K562 (cell line): ENCODE measurements around the gene PDGFC. TPM values are rescaled to one million over a fixed set of nuclear protein-coding genes. Genes with fewer than 3 reads are reported as not detected.

ENCODE experiments used
- ATAC-seq: fragments of 200-7000 bp; cut with Tn5 transposase; 3 replicates; pipeline ENCODE4 v1.9.1; 2020; ENCODE audit warnings: moderate library complexity
- BruUV-seq: library from RNA; stranded (reverse); fragments of 400-500 nt; replicated peaks from 2 replicates; lab custom pipeline; 2021; lab: Mats Ljungman, UMichigan
- CTCF ChIA-PET: fragments of 300-600 bp; formaldehyde crosslinking; extraction: SDS; loops from one replicate; lab custom pipeline; 2021; ENCODE audit warnings: low intra/inter-chr PET ratio; lab: Yijun Ruan, JAX
- POLR2A ChIA-PET: fragments of 300-600, 350-650 bp; sonication (Branson Sonifier 250); formaldehyde crosslinking; extraction: SDS; loops from one replicate; lab custom pipeline; 2021; ENCODE audit warnings: antibody characterized with exemption, inconsistent platforms; lab: Yijun Ruan, JAX
- DNase-seq, 4 experiments: peaks; one replicate each; pipeline versions ENCODE4 v3.0.0 to v3.0.0-alpha.2; 2011 to 2018; ENCODE audit warnings: low spot score in 3 of 4, mixed read lengths in 3 of 4; ENCODE audit errors: extremely low read depth in 1 of 4
- FAIRE-seq: peaks from 2 replicates; lab custom pipeline; 2011; peaks lifted over from hg19 to GRCh38; lab: Jason Lieb, UNC
- H2AFZ ChIP-seq: 2 replicates; pipeline ENCODE4 v1.6.0; 2011; ENCODE audit warnings: low read depth, low read length, control low read depth, inconsistent platforms
- H3K27ac ChIP-seq: fragments of 200-600 bp; 3 replicates; pipeline ENCODE4 v1.8.0; 2011; ENCODE audit warnings: low read depth, mild to moderate bottlenecking, control low read depth, inconsistent platforms, low read length, moderate library complexity, mixed read lengths; ENCODE audit errors: extremely low read depth
- H3K27me3 ChIP-seq, 2 experiments: fragments of 300-600 bp in 1 of 2; 2 replicates in 1 of 2; 3 replicates in 1 of 2; pipeline versions ENCODE4 v1.6.0 to v1.8.0; 2011; ENCODE audit warnings: inconsistent platforms in 2 of 2, low read length in 2 of 2, mild to moderate bottlenecking in 1 of 2, mixed read lengths in 1 of 2, moderate library complexity in 1 of 2; ENCODE audit not compliant: control insufficient read depth in 2 of 2, insufficient read depth in 2 of 2
- H3K36me3 ChIP-seq: fragments of 300-600 bp; 3 replicates; pipeline ENCODE4 v1.8.0; 2011; ENCODE audit warnings: mild to moderate bottlenecking, low read length, inconsistent platforms; ENCODE audit not compliant: control insufficient read depth, insufficient read depth
- H3K4me1 ChIP-seq, 2 experiments: fragments of 200-600 bp in 1 of 2; replicated peaks in 1 of 2; 2 replicates in 1 of 2; 3 replicates in 1 of 2; pipeline versions ENCODE4 v1.5.1 to v1.8.0; 2011; ENCODE audit warnings: inconsistent platforms in 2 of 2, low read length in 2 of 2, mild to moderate bottlenecking in 1 of 2, mixed read lengths in 1 of 2, moderate library complexity in 1 of 2; ENCODE audit not compliant: control insufficient read depth in 2 of 2, insufficient read depth in 2 of 2
- H3K4me2 ChIP-seq: 2 replicates; pipeline ENCODE4 v1.6.1; 2011; ENCODE audit warnings: low read length, control low read depth, inconsistent platforms, mixed read lengths; ENCODE audit not compliant: insufficient read depth
- H3K4me3 ChIP-seq: fragments of 200-600 bp; sonication (generic), shearing (Covaris generic); 2 replicates; pipeline ENCODE4 v1.5.1; 2016; ENCODE audit warnings: control low read depth, inconsistent platforms
- H3K79me2 ChIP-seq: fragments of 200-600 bp; 3 replicates; pipeline ENCODE4 v1.8.0; 2011; ENCODE audit warnings: low read length, inconsistent platforms; ENCODE audit not compliant: control insufficient read depth, insufficient read depth
- H3K9ac ChIP-seq, 2 experiments: 2 replicates each; pipeline versions ENCODE4 v1.6.0 to v1.6.1; 2011; ENCODE audit warnings: low read depth in 2 of 2, low read length in 2 of 2, control low read depth in 1 of 2, inconsistent platforms in 1 of 2, mild to moderate bottlenecking in 1 of 2, mixed read lengths in 1 of 2; ENCODE audit not compliant: insufficient read depth in 1 of 2
- H3K9me1 ChIP-seq: one replicate; pipeline ENCODE4 v1.6.0; 2011; ENCODE audit warnings: inconsistent platforms, mild to moderate bottlenecking, low read length, moderate library complexity; ENCODE audit not compliant: control insufficient read depth, insufficient read depth
- H3K9me3 ChIP-seq: replicated peaks from 2 replicates; pipeline ENCODE4 v1.5.1; 2011; ENCODE audit warnings: low read depth, low read length, inconsistent platforms; ENCODE audit not compliant: control insufficient read depth, insufficient read depth
- H4K20me1 ChIP-seq: replicated peaks from 2 replicates; pipeline ENCODE4 v1.6.1; 2011; ENCODE audit warnings: low read length, inconsistent platforms, mixed read lengths; ENCODE audit not compliant: control insufficient read depth, insufficient read depth
- CCAR2 ChIP-seq: fragments of 200-400 bp; formaldehyde crosslinking; IDR thresholded peaks from 2 replicates; pipeline ENCODE4 v1.6.1; 2017; ENCODE audit warnings: mild to moderate bottlenecking, low read depth, low read length
- ETS2 ChIP-seq: IDR thresholded peaks from 2 replicates; pipeline ENCODE4 v1.6.1; 2016; ENCODE audit warnings: borderline replicate concordance, missing genetic modification characterization, mild to moderate bottlenecking, moderate library complexity, missing compliant biosample characterization; ENCODE audit not compliant: poor library complexity, severe bottlenecking
- FOXA3 ChIP-seq, 2 experiments: fragments of 450-650 bp in 1 of 2; sonication (generic) in 1 of 2; formaldehyde crosslinking; IDR thresholded peaks in 1 of 2; conservative IDR thresholded peaks in 1 of 2; 2 replicates each; pipeline versions ENCODE4 v1.4.0 to v1.8.0; 2020 to 2022; ENCODE audit warnings: mild to moderate bottlenecking in 2 of 2, missing genetic modification reagents in 1 of 2
- KAT8 ChIP-seq: fragments of 450-650 bp; IDR thresholded peaks from 2 replicates; pipeline ENCODE4 v1.6.1; 2016; ENCODE audit warnings: low read depth, mild to moderate bottlenecking
- POLR3G ChIP-seq: IDR thresholded peaks from 2 replicates; pipeline ENCODE4 v1.6.1; 2011; ENCODE audit not compliant: insufficient read length, insufficient replicate concordance; ENCODE audit errors: extremely low read depth
- PPARD ChIP-seq: fragments of 250-450 bp; sonication (Bioruptor Pico); IDR thresholded peaks from 2 replicates; pipeline ENCODE4 v1.8.0; 2022; ENCODE audit warnings: inconsistent platforms, mild to moderate bottlenecking, moderate library complexity
- RFX5 ChIP-seq: IDR thresholded peaks from 2 replicates; pipeline ENCODE4 v1.6.1; 2011; ENCODE audit warnings: low read depth, mild to moderate bottlenecking, improper control_type of control experiment, low read length
- XRCC3 ChIP-seq: fragments of 450-650 bp; IDR thresholded peaks from 2 replicates; pipeline ENCODE4 v1.6.1; 2017; ENCODE audit warnings: mild to moderate bottlenecking, moderate library complexity
- ZNF384 ChIP-seq: IDR thresholded peaks from 2 replicates; pipeline ENCODE4 v1.6.1; 2012; ENCODE audit warnings: low read depth, low read length, improper control_type of control experiment
- in situ Hi-C: fragments of 300-500 bp; cut with MboI; formaldehyde crosslinking; loops from 4 replicates; pipeline ENCODE4 v1.15.0; 2018; ENCODE audit warnings: inconsistent platforms, mixed read lengths
- intact Hi-C: fragments of 100-400 bp; cut with micrococcal nuclease; formaldehyde crosslinking; loops from 2 replicates; pipeline ENCODE4 v1.14.2; 2022
- polyA plus RNA-seq, 8 experiments: library from polyadenylated mRNA; depleted of rRNA in 4 of 8; stranded (reverse) in 5 of 8; unstranded in 3 of 8; fragments of >200 nt; fragmentation: Nextera tagmentation in 2 of 8; fragmentation: Illumina TruSeq in 1 of 8; extraction: Ambion mirVana in 2 of 8; extraction: Trizol in 1 of 8; gene quantifications; 2 replicates each; pipeline versions ENCODE4 v1.2.1 to v1.2.3, GENCODE V29; 2011 to 2014; ENCODE audit warnings: inconsistent platforms in 1 of 8, missing spikeins in 1 of 8
- total RNA-seq, 7 experiments: library from RNA; depleted of rRNA in 6 of 7; stranded (reverse); fragments of >200 nt in 6 of 7; fragmentation: Illumina TruSeq in 2 of 7; extraction: Trizol in 2 of 7; gene quantifications; 2 replicates each; pipeline versions ENCODE4 v1.2.1 to v1.2.3, GENCODE V29; 2011 to 2021; ENCODE audit warnings: low replicate concordance in 1 of 7
- TF ChIP-seq, protein P1 (sequence below): sonication (generic); formaldehyde crosslinking; IDR thresholded peaks from 2 replicates; pipeline ENCODE4 v1.8.0; 2023; ENCODE audit warnings: mild to moderate bottlenecking, missing genetic modification reagents
- TF ChIP-seq, protein P2 (sequence below): fragments of 450-650 bp; IDR thresholded peaks from 2 replicates; pipeline ENCODE4 v1.6.1; 2016; ENCODE audit warnings: low read depth, mild to moderate bottlenecking, moderate library complexity
- TF ChIP-seq, protein P3 (sequence below), 2 experiments: fragments of 450-650 bp; conservative IDR thresholded peaks; 2 replicates each; pipeline ENCODE4 v1.6.1; 2017; ENCODE audit warnings: mild to moderate bottlenecking in 2 of 2, moderate library complexity in 2 of 2
- TF ChIP-seq, protein P4 (sequence below), 3 experiments: fragments of 200-800 bp in 1 of 3; fragments of 250-450 bp in 1 of 3; fragments of 450-650 bp in 1 of 3; sonication (Bioruptor Pico) in 1 of 3; sonication (Bioruptor generic) in 1 of 3; formaldehyde crosslinking in 1 of 3; IDR thresholded peaks; 2 replicates each; pipeline versions ENCODE4 v1.6.1 to v1.8.0; 2016 to 2022; ENCODE audit warnings: mild to moderate bottlenecking in 2 of 3, missing genetic modification characterization in 2 of 3, missing compliant biosample characterization in 1 of 3, moderate library complexity in 1 of 3

PDGFC gene
- total and polyA plus RNA-seq, 9 of the 15 experiments (the other 6 are each of a cell fraction or from before 2014, with no cell fraction given) = not detected

DNA sequence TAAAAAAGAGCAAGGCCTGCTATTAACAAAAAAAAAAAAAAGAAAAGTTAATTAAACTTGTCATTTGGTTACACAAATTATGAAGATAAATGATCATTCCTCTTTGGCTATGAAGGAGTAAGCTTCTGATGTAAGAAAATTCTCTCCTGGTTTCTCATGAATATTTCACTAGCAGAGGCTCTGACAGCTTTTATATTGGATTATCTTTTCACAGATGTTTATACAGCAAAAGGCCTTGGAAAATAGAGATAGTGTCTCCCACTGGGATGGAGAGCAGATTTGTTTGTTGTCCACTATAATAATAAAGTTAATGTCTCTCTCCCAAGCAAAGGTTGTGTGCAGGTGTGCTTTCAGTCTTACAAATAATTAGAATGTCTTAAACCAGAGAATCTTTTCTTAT is 40.7 kb upstream of the PDGFC start:
- POLR2A ChIA-PET = interaction anchor here (0.6 kb wide), 1 partner anchor 1044 kb away, joined by 3 read pairs; no protein-coding TSS in a partner anchor
- H4K20me1 ChIP-seq = no peaks in the 10 kb centered on the region
- ATAC-seq (no peak), FAIRE-seq (no peak), DNase-seq (no peak)
- no peaks in the 10 kb centered on the region for H3K9me3 ChIP-seq
- no peaks in the 10 kb centered on the region for H3K27me3 ChIP-seq
- H3K4me2 ChIP-seq = no peak overlapping the region
- no peak overlapping the region for H3K9ac ChIP-seq
- in situ Hi-C loops = no loop called here
- H3K4me3 ChIP-seq = no peak overlapping the region
- H3K9me1 ChIP-seq = no peaks in the 10 kb centered on the region
- no peaks in the 10 kb centered on the region for H3K4me1 ChIP-seq
- H3K79me2 ChIP-seq = no peaks in the 10 kb centered on the region
- intact Hi-C loops = no loop called here
- CTCF ChIA-PET = no interaction called here
- no peak overlapping the region for H3K27ac ChIP-seq
- H2AFZ ChIP-seq = no peak overlapping the region
- no TSS peak for BruUV-seq
- H3K36me3 ChIP-seq = no peaks in the 10 kb centered on the region
- TF ChIP-seq ZNF384 (no peak), PPARD (CRISPR knock-in tag) (no peak), RFX5 (no peak), FOXA3 (CRISPR knock-in tag; conservative IDR thresholded peaks at IDR 0.05 in 1 of 2, IDR thresholded peaks at IDR 0.05 in 1 of 2) (no peak), XRCC3 (no peak), POLR3G (no peak), CCAR2 (no peak), KAT8 (no peak), ETS2 (tag) (no peak)
- TF ChIP-seq, protein P1, sequence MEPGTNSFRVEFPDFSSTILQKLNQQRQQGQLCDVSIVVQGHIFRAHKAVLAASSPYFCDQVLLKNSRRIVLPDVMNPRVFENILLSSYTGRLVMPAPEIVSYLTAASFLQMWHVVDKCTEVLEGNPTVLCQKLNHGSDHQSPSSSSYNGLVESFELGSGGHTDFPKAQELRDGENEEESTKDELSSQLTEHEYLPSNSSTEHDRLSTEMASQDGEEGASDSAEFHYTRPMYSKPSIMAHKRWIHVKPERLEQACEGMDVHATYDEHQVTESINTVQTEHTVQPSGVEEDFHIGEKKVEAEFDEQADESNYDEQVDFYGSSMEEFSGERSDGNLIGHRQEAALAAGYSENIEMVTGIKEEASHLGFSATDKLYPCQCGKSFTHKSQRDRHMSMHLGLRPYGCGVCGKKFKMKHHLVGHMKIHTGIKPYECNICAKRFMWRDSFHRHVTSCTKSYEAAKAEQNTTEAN (CRISPR knock-in tag) = no peak
- TF ChIP-seq, protein P2, sequence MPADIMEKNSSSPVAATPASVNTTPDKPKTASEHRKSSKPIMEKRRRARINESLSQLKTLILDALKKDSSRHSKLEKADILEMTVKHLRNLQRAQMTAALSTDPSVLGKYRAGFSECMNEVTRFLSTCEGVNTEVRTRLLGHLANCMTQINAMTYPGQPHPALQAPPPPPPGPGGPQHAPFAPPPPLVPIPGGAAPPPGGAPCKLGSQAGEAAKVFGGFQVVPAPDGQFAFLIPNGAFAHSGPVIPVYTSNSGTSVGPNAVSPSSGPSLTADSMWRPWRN = no peak
- TF ChIP-seq, protein P3, sequence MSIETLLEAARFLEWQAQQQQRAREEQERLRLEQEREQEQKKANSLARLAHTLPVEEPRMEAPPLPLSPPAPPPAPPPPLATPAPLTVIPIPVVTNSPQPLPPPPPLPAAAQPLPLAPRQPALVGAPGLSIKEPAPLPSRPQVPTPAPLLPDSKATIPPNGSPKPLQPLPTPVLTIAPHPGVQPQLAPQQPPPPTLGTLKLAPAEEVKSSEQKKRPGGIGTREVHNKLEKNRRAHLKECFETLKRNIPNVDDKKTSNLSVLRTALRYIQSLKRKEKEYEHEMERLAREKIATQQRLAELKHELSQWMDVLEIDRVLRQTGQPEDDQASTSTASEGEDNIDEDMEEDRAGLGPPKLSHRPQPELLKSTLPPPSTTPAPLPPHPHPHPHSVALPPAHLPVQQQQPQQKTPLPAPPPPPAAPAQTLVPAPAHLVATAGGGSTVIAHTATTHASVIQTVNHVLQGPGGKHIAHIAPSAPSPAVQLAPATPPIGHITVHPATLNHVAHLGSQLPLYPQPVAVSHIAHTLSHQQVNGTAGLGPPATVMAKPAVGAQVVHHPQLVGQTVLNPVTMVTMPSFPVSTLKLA (conservative IDR thresholded peaks at IDR 0.05) = no peak
- TF ChIP-seq, protein P4, sequence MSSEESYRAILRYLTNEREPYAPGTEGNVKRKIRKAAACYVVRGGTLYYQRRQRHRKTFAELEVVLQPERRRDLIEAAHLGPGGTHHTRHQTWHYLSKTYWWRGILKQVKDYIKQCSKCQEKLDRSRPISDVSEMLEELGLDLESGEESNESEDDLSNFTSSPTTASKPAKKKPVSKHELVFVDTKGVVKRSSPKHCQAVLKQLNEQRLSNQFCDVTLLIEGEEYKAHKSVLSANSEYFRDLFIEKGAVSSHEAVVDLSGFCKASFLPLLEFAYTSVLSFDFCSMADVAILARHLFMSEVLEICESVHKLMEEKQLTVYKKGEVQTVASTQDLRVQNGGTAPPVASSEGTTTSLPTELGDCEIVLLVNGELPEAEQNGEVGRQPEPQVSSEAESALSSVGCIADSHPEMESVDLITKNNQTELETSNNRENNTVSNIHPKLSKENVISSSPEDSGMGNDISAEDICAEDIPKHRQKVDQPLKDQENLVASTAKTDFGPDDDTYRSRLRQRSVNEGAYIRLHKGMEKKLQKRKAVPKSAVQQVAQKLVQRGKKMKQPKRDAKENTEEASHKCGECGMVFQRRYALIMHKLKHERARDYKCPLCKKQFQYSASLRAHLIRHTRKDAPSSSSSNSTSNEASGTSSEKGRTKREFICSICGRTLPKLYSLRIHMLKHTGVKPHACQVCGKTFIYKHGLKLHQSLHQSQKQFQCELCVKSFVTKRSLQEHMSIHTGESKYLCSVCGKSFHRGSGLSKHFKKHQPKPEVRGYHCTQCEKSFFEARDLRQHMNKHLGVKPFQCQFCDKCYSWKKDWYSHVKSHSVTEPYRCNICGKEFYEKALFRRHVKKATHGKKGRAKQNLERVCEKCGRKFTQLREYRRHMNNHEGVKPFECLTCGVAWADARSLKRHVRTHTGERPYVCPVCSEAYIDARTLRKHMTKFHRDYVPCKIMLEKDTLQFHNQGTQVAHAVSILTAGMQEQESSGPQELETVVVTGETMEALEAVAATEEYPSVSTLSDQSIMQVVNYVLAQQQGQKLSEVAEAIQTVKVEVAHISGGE (CRISPR knock-in tag; IDR thresholded peaks at IDR 0.05) = no peak
